GM21786 (cell line): ENCODE results near the gene DVL2.
"Not testable (repeated sequence)": the region's sequence is repeated elsewhere in the genome, so short reads cannot be mapped to it uniquely, and the experiment has no call there.

ENCODE experiments used
- ATAC-seq: cut with Tn5 transposase; IDR thresholded peaks from one replicate; pipeline ENCODE4 v1.9.1; 2021; ENCODE audit not compliant: unreplicated experiment

Gene DVL2

DNA sequence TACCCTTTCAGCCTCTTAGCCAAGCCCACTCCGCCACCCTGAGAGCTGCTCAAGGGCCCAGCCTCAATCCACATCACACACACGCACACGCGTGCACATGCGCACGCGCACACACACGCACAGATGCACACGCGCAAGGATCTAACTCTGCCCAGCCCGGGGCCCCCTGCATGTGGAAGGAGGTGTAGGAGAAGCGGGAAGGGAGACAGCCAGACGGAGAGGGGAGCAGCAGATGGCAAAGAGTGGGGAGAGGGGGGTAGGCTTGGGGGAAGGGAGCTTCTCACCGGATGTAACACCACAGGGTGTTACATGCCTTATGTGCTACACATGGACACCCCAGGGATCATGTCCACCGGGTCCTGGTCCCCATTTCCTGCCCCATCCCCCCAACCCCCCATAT lies 30.0 kb downstream of the DVL2 start:
- ATAC-seq: no peak

DNA sequence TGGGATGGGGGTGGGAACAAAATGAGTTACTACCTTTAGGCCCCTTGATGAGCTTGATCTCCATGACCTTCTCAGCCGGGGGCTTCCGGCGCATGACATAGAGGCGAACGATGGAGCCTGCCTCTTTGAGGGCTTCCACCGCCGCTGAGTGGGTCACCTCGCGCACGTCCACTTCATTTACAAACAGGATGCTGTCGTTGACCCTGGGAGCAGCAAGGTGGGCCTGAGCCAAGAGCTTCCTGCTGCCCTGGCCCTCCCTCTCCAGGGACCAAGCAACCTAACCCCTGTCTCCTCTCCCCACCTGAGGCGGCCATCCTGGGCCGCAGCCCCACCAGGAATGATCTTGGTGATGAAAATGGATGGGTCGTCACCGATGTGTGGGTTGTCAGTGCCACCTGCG lies 30.9 kb downstream of the DVL2 start:
- no peak for ATAC-seq

DNA sequence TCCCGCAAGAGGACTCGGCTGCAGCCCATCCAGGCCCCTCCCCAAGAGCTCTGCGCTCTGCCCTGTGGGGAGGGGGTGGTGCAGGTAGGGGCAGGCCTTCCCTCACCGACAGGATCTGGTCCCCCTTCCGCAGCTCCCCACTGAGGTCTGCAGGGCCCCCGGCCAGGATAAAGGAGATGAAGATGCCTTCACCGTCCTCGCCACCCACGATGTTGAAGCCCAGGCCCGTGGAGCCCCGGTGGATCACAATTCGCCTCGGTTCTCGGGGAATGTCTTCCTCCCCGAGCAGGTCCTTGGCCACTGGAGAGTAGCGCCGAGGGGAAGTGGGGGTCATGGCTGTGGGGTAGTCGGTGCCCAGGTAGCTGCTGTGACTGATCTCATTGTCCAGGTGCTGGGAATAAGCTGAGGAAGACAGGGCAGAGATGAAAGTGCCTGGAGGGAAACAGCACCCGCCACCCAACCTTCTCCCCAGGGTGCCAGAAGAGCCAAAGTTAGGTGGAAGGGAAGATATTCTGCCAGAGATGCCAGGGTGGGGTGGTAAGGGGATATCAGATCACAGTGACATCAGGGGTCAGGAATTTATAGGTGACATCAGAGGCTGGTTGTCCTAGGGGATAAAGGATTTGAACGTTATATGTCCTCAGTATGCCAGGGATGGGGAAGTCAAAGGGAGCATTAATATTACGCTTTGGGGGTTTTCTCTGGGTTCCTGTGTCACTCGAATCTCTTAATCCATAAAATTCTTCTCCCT lies 37.5 kb downstream of the DVL2 start:
- ATAC-seq: no peak

DNA sequence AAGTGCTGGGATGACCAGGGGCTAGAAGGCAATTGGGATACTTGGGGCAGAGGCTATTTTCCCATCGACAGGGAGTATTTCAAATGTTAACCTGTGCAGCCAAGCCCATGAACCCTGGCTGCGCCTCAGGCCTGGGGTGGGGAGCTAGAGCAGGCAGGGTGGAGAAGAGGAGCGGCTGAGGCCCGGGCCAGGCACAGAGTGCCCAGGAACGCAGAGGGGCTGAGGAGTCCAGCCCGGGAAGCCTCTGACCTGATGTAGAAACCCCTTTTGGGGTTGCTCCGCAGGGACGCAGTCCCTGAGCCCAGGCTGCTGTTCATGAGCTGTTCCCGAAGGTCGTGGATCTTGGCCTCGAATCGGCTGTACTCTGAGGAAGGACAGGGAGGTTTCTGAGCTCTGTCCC lies 38.3 kb downstream of the DVL2 start:
- no peak for ATAC-seq

DNA sequence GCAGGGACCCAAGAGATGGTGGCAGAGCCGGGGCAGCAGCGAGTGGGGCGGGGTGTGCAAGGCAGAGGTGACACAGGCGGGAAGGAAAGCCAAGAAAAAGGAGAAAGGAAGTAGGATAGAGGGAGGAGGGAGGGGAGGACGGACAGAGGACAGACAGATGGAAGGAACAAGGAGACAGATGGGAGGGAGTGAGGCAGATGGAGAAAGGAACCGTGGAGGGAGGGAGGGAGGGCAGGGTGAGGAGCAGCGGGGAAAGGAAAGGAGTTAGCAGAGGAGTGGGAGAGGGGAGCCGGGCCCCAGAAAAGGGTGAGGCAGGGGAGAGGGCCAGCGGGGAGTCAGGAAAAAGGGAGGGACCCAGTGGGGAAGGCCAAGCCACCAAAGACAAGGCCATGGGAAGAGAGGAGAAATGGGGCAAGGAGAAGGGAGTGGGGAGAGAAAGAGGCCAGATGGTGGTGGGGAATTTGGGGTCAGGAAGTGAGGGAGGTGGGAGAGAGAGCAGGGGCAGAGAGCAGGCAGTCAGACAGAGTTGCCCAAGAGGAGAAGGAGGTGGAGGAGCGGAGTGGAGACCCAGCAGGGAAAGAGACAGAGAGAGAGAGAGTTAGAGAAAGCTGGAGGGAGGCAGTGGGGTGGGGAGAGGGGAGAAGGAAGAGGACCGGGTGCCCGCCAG lies 41.9 kb downstream of the DVL2 start:
- no peak for ATAC-seq

DNA sequence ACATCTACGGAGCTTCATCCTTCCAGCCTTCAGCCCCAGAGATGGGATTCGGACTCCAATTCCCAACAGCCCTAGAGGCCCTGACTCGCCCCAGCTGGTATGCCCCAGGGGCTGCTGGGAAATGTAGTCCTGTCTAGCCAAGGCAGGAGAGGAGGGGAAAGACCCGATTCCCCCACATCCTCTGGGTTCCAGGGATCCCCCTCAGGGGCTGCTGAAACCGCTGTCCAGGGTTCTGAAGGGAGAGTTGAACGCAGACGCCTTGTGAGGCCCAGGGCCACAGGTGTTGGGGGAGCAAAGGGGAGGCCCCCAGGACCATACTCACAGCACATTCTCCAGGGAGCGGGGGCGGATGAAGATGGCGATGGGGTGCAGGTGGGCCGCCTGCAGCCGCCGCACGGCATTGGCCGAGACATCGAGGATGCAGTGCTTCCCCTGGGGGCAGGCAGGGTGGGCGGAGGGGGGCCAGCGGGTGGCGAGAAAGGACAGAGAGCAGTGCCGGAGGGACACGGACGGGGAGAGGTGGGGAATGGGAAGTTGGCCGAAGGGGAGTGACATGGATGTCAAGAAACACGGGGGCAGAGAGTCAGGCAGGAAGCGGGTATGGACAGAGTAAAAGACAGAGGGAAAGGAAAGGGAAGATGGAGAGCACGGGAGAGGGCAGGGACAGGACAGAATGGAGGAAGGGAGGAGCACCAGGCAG lies 42.6 kb downstream of the DVL2 start:
- no peak for ATAC-seq

DNA sequence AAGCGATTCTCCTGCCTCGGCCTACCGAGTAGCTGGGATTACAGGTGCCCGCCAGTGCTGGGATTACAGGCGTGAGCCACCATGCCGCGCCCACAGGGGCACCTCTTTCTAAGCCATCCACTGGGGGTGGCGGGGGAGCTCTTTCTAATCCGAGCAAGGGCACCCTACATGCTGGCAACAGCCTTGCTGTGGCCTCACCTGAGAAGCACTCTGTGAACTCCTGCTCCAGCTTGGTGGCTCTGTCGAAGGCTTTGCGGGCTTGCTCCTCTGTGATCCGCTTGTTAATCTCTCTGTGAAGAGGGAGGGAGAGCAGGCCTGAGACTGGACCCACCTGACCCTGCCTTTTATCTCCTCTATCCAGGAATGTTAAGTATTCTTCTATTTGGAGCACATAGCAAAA lies 43.2 kb downstream of the DVL2 start:
- no peak for ATAC-seq

DNA sequence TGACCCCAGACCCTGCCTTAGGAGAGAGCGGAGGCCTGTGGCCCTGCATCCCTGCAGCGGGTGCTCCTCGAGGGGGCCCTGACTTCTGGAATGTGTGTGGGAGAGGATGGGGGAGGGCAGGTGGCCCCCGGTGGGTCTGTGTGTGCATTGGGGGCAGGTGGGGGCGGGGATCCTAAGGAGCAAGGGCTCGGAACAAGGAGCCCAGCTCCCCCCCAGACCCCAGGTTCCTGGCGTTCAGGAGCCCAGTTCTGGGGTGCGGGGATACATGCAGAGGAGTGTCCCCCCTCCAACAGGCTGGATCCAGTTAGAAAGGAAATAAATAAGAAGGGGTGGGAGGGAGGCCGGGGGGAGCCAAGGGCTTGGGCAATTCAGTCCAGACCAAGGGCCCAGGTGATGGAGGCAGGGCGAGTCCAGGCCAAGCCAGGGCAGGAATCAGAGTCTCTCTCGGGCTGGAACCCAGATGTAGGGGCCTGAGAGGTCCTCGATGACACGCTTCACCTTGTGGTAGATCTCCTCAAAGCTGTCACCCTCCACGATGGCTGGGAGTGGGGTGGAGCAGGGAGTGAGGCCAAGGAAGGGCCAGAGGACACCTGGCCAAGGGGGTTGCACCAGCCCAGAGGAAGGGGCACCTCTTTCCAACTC lies 43.9 kb downstream of the DVL2 start:
- ATAC-seq: no peak

DNA sequence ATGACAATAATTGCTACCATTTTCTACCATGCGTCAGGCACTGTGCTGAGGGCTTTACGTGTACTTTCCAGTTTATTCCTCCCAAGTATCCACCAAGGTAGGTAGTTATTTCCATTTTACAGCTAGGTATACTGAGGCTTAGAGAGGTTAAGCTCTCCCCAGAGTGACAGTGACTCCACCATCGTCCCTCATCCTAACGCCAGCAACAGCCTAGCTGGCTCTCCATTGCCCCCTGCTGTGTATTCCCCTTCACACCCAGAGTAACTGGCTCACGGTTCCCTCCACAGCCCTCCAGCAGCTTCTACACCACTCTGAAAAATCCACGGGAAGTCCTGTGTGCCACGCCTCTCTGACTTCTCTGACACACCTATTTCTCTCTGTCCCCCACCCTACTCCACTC lies 48.1 kb downstream of the DVL2 start:
- ATAC-seq: no peak

DNA sequence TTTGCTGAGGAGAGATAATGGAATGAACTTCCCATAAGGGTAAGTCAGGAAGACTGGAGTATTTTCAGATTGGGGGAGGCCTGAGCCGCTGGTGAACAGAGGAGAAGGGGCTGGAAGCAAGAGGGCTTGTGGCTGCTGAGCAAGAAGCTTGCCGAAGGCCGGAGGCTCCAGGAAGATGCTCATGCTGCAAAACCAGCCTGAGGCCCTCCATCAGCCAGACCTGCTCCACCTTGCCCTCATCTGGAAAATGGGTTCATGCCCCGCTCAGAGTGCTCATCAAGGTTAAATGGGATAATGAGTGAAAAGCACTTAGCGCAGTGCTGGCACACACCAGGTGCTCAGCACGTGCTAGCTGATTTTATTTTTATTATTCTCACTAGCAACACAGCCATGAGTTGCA lies 49.7 kb downstream of the DVL2 start:
- no peak for ATAC-seq

DNA sequence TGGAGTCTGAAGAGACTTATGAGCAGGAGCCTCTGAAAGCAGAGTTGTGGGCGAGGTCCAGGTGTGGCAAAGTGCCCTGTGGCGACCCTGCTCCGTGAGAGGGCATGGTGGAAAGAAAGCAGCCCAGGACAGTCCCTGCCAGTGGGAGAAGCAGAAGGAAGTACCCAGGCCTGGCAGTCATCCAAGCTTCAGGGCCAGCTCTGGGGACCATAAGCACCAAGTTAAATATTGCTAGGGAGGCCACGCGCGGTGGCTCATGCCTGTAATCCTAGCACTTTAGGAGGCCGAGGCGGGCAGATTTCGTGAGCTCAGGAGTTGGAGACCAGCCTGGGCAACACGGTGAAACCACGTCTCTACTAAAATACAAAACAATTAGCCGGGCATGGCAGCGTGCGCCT lies 50.2 kb downstream of the DVL2 start:
- ATAC-seq: no peak

DNA sequence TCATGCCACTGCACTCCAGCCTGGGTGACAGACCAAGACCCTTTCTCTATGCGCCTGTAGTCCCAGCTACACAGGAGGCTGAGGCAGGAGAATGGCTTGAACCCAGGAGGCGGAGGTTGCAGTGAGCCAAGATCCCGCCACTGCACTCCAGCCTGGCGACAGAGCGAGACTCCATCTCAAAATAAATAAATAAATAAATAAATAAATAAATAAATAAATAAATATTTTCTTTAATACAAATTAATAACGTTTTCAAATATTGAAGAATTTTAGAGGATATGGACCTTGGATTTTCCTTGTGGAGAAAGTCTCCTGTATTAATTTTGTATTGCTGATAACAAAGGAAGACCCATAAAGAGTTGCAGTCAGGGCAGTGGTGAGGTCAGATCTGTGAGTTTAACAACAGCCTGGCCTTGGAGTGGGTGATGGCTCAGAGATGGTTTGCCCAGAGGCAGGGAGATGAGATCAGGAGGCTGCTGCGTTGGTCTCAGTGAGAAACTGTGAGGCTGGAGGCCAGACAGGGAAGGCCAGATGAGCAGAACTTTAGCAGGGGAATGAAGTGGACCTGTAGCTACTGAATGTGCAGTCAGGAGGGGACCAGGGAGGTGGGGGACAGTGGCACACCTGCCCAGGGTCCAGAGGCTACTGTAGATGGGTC lies 50.8 kb downstream of the DVL2 start:
- ATAC-seq: no peak

DNA sequence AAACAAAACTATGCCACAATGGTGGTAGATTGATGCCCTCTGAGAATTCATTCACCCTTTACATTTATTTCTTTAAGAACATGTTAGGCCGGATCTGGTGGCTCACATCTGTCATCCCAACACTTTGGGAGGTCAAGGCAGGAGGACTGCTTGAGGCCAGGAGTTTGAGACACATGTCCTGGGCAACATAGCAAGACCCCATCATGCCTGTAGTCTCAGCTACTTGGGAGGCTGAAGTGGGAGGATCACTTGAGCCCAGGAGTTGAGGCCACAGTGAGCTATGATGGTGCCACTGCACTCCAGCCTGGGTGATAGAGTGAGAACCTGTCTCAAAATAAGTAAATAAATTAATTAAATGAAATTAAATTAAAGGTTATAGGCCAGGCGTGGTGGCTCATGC lies 52.2 kb downstream of the DVL2 start:
- ATAC-seq: not testable (repeated sequence)

DNA sequence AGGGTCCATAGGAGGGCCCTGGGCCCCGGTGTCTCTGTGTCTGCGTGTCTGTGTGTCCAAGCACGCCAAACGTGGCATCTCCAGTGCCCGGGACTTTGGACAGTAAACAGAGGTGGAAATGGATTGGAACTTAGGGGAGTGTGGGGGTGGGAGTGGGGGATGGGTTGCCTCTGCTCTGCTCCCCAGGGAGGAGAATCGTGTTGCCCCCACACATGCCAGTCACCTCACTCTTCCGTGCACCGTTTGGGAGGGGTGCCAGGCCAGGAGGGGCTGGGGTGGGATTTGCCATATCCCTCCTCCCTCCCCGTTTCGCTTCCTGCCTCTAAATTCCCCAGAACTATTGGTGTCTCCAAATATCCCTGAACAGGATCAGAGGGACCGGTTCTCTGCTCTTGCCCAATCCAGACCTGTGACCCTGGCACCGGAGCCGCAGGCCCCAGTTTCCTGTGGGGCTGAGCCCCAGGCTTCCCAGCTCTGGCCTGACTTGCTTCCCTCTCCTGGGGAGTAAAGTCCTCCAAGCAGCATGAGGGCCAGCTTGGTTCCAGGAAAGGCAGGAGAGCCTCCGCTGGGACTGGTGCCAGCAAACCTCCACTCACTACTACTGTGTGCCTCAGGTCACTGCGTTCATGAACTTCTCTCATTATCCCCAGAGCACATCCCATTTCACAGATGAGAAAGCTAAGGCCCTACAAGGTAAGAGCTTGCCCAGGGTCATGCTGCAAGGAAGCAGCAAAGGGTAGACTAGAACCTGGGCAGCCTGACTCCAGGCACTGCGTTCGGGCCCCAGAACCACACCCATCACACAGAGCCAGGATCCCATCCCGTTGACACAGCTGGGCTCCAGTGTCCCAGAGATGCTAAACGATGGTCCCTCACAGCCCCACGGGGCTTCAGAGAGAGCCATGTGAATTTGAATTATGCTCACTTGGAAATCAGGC lies 54.7 kb downstream of the DVL2 start, which contains the start of gene ASGR1:
ASGR1 (minus strand) TSS at position 54 of the 938 bp plus-strand sequence. CDS start 807 bp downstream, outside the sequence.
- no peak for ATAC-seq

DNA sequence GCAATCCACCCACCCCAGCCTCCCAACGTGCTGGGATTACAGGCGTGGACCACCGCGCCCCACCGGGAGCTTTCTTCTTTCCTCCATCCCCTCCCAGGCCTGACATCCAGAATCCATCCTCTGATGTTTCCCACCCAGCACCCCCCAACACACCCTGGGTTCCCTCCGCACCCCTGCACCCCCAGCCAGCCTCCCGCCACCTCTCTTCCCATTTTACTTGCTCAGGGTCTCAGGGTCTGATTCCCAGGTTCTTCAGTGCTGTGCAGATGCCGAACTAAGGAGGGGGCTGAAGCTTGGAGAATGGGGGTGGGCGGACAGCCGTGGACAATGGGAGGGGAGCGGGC lies 55.4 kb downstream of the DVL2 start:
- no peak for ATAC-seq

DNA sequence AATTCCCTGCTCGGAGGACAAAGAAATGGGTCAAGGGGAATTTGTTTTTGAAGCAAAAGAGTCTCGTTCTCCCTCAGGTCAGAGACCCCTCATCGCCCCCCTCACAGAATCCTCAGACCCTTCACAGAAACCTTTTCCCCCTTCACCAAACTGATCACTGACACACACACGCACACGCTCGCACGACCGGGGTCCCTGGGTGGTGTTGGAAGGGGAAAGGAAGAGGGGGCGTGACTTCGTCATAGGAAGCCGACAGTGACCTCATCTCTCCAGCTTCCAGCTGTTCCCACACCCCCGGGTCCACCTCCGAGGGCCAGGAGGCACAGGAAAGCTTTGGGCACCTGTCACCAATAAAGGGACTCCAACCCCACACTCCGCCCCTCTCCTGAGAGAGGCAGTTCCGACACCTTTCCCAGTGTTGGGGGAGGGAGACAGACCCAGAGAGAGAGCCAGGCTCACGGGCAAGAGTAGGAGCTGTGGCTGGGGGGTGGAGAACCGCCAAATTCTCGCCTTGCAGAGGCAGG lies 56.3 kb downstream of the DVL2 start:
- no peak for ATAC-seq

DNA sequence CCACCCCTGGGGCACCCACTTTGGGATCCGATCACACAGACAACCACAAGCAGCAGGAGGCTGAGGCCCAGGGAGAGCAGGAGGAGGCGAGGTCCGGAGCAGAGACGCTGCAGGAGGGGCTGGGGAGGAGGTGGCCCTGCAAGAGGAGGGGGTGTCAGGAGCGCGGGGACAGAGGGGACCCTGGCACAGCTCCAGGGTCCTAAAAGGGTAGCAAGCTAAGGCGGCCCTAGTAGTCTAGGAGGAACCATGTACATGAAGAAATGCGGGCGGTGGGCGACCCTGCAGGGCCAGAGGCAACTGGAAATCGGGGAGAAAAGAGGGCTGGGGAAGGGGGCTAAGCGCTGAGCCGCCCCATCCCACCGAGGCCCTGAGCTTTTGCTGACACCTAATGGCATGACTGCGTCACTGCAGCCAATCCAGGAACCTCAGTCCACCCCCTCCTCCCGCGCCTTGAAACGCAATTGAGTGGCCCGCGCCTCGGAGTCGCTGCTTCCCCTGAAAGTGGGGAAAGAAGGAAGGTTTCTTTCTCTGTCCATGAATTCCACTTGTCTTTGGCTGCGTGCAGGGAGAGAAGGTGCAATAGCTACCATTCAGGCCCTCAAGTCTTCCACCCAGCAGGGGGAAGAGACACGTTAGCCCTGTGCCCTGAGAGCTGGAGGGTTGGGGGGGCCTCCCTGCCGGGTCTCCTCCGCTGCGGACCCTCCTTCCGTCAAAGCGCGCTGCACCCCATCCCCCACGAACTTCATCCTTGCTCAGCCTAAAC lies 56.9 kb downstream of the DVL2 start:
- ATAC-seq: no peak

DNA sequence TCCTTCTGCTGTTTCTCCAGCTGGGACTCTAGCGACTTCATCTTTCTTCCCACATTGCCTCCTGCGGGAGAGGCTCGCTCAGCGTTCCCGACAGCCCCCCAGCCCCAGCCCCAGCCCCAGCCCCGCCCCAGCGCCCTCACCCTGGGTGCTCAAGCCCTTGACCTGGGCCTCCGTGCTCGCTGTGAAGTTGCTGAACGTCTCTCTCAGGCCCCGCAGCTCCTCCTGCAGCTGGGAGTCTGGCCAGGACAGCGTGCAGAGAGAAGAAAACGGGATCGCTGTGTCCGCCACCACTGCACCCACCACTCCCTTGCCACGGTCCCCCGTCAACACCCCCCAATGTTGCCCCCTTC lies 57.5 kb downstream of the DVL2 start:
- ATAC-seq: no peak

DNA sequence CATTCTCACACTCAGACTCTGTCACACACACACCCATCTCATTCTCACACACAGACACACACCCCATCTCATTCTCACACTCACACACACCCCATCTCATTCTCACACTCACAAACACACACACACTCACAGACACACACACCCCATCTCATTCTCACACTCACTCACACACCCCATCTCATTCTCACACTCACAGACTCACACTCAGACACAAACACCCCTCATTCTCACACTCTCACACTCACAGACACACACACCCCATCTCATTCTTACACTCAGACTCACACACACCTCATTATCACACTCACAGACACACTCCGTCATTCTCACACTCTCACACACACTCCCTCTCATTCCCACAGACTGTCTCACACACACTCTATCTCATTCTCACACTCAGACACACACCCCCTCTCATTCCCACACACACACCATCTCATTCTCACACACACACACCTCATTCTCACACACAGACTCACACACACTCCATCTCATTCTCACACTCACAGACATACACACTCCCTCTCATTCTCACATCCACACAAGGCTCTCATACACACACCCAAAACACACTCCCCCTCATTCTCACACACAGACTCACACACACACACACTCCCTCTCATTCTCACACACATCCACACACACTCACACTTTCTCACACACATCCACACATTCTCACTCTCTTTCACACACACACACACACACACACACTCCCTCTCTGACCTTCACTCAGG lies 58.0 kb downstream of the DVL2 start:
- ATAC-seq: no peak
